Testis (tissue), 3 donors: Measurements from ENCODE around the gene COL5A1. TPM values are rescaled to one million over a fixed set of nuclear protein-coding genes. Genes with fewer than 3 reads are reported as not detected.

ENCODE experiments used
- DNase-seq: peaks from one replicate; pipeline ENCODE4 v3.0.0-alpha.2; 2019
- H3K27ac ChIP-seq, 2 donors: fragments of 200-600 bp; sonication (generic); one replicate each; pipeline ENCODE4 v1.5.1; 2019
- H3K27me3 ChIP-seq: fragments of 200-600 bp; sonication (generic); one replicate; pipeline ENCODE4 v1.5.1; 2019
- H3K36me3 ChIP-seq: fragments of 200-600 bp; sonication (generic); one replicate; pipeline ENCODE4 v1.5.1; 2017; ENCODE audit warnings: low read depth; ENCODE audit errors: missing control alignments
- H3K4me1 ChIP-seq: fragments of 200-600 bp; sonication (generic); one replicate; pipeline ENCODE4 v1.5.1; 2019
- H3K4me3 ChIP-seq, 2 donors: fragments of 200-600 bp; sonication (generic); one replicate each; pipeline ENCODE4 v1.5.1; 2017 to 2019
- H3K9me3 ChIP-seq: fragments of 200-600 bp; sonication (generic); one replicate; pipeline ENCODE4 v1.5.1; 2017
- POLR2A ChIP-seq: fragments of 450-650 bp; IDR thresholded peaks from one replicate; pipeline ENCODE4 v1.6.1; 2017; ENCODE audit warnings: antibody characterized with exemption, mild to moderate bottlenecking, moderate library complexity
- WGBS, 2 donors: methylation state at CpG; one replicate each; pipeline ENCODE4 v1.1.5; 2018; 5-methylcytosine and 5-hydroxymethylcytosine counted together
- intact Hi-C: fragments of 100-400 bp; cut with DNase I; formaldehyde crosslinking; loops from one replicate; pipeline ENCODE4 v1.15.1; 2023; ENCODE audit warnings: low total_unique reads
- polyA plus RNA-seq: library from polyadenylated mRNA; stranded (reverse); fragments of 350-450 nt; fragmentation: Illumina TruSeq; extraction: RNeasy Lipid Tissue Mini Kit (QIAGEN cat#74804); gene quantifications from one replicate; pipeline ENCODE4 v1.2.3, GENCODE V29; 2014; ENCODE audit warnings: low read depth, low replicate concordance; ENCODE audit not compliant: insufficient read depth
- total RNA-seq, 2 donors: library from RNA; depleted of rRNA; stranded (reverse); fragments of >200 nt; gene quantifications; one replicate each; pipeline ENCODE4 v1.2.3, GENCODE V29; 2016
- TF ChIP-seq, protein P1 (sequence below), 3 experiments: fragments of 450-650 bp in 2 of 3; fragments of 200-600 bp in 1 of 3; sonication (generic) in 1 of 3; IDR thresholded peaks; one replicate each; pipeline ENCODE4 v1.5.1; 2016 to 2019; ENCODE audit warnings: antibody characterized with exemption in 3 of 3, mild to moderate bottlenecking in 2 of 3, moderate library complexity in 1 of 3

COL5A1 gene
- total and polyA plus RNA-seq, 3 donors from 2014 or later = 18.5 to 34.3 (median 20.8) TPM

GRCh38 chr9:134768332-134768708 lies 126.7 kb downstream of the COL5A1 start:
- no peak for DNase-seq
- TF ChIP-seq, protein P1, sequence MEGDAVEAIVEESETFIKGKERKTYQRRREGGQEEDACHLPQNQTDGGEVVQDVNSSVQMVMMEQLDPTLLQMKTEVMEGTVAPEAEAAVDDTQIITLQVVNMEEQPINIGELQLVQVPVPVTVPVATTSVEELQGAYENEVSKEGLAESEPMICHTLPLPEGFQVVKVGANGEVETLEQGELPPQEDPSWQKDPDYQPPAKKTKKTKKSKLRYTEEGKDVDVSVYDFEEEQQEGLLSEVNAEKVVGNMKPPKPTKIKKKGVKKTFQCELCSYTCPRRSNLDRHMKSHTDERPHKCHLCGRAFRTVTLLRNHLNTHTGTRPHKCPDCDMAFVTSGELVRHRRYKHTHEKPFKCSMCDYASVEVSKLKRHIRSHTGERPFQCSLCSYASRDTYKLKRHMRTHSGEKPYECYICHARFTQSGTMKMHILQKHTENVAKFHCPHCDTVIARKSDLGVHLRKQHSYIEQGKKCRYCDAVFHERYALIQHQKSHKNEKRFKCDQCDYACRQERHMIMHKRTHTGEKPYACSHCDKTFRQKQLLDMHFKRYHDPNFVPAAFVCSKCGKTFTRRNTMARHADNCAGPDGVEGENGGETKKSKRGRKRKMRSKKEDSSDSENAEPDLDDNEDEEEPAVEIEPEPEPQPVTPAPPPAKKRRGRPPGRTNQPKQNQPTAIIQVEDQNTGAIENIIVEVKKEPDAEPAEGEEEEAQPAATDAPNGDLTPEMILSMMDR (IDR thresholded peaks at IDR 0.05) = no peak
- TF ChIP-seq POLR2A = no peak
- WGBS, 2 donors = 63 to 86% methylated on average over 8 to 13 of the region's 13 CpGs
- intact Hi-C loops = no loop called here
- H3K9me3 ChIP-seq = no peaks in the 10 kb centered on the region
- no peaks in the 10 kb centered on the region for H3K27me3 ChIP-seq
- no peak overlapping the region for H3K27ac ChIP-seq
- no peak overlapping the region for H3K4me3 ChIP-seq
- H3K4me1 ChIP-seq = peaks cover 2% of the 10 kb centered on the region
- no peaks in the 10 kb centered on the region for H3K36me3 ChIP-seq

- no peaks in the 10 kb centered on the region for H3K27me3 ChIP-seq
- no peak overlapping the region for H3K4me3 ChIP-seq
- no peaks in the 10 kb centered on the region for H3K9me3 ChIP-seq
- H3K4me1 ChIP-seq = peaks cover 2% of the 10 kb centered on the region
- no peak overlapping the region for H3K27ac ChIP-seq
- DNase-seq = peak; percentile 23
- WGBS, 2 donors = 83 to 88% methylated on average over 23 of the region's 23 CpGs
- no peak for TF ChIP-seq POLR2A
- TF ChIP-seq, protein P1 (IDR thresholded peaks at IDR 0.05) = no peak
- H3K36me3 ChIP-seq = no peaks in the 10 kb centered on the region
- intact Hi-C loops = no loop called here
These were observed 127.2 kb downstream of the COL5A1 start for GRCh38 chr9:134768709-134769351.

GRCh38 chr9:134770972-134771971 lies 129.7 kb downstream of the COL5A1 start:
- Histone ChIP-seq H3K4me1 (peaks cover 2% of the 10 kb centered on the region), H3K9me3 (no peaks in the 10 kb centered on the region), H3K36me3 (no peaks in the 10 kb centered on the region), H3K27me3 (no peaks in the 10 kb centered on the region), H3K4me3 (no peak overlapping the region), H3K27ac (no peak overlapping the region)
- intact Hi-C loops = no loop called here
- TF ChIP-seq, protein P1 (IDR thresholded peaks at IDR 0.05) = no peak
- no peak for TF ChIP-seq POLR2A
- WGBS, 2 donors = 81% methylated on average over 27 to 34 of the region's 34 CpGs
- DNase-seq = no peak

DNA sequence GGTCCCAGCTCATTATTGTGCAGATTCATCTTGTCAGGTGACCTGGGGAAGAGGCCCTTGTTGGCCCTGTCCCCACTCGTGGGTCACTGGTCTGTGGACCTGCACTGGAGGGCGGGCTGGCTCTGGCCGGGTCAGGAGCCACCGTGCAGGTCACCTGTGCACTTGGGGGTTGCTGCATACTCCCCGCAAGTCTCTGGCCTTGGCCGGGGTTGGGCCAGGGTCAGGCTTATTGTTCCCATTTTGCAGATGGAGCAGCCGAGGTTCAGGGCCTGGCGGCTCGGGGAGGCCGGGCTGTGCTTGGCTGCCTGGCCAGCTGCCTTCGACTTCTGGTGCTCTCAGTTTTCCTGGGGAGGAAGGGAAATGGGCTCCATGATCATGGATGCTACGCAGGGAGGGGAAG lies 130.7 kb downstream of the COL5A1 start:
- TF ChIP-seq, protein P1 (IDR thresholded peaks at IDR 0.05) = no peak
- no peak for TF ChIP-seq POLR2A
- WGBS, 2 donors = 81 to 94% methylated on average over 12 of the region's 12 CpGs
- H3K36me3 ChIP-seq = no peaks in the 10 kb centered on the region
- peaks cover 2% of the 10 kb centered on the region for H3K4me1 ChIP-seq
- no peak overlapping the region for H3K4me3 ChIP-seq
- DNase-seq = no peak
- intact Hi-C loops = no loop called here
- H3K27ac ChIP-seq = no peak overlapping the region
- no peaks in the 10 kb centered on the region for H3K27me3 ChIP-seq
- no peaks in the 10 kb centered on the region for H3K9me3 ChIP-seq
